Mesenchymal stem cell (in vitro differentiated cells and primary cell): ENCODE measurements around the gene VSIG10.
A peak's percentile ranks its signal among the peaks of the same experiment; 100 is the strongest.
"Not testable (repeated sequence)": the region's sequence is repeated elsewhere in the genome, so short reads cannot be mapped to it uniquely, and the experiment has no call there.

Experiments used
- DNase-seq: peaks from one replicate; pipeline ENCODE4 v3.0.0-alpha.2; 2013
- H2AFZ ChIP-seq: one replicate; pipeline ENCODE4 v1.6.1; 2013; ENCODE audit warnings: low read depth, mild to moderate bottlenecking, control low read depth, inconsistent platforms, low read length, moderate library complexity
- H2AK5ac ChIP-seq: 2 replicates; pipeline ENCODE4 v1.6.1; 2013; ENCODE audit warnings: low read length, moderate library complexity, mild to moderate bottlenecking, inconsistent platforms; ENCODE audit not compliant: severe bottlenecking
- H2BK120ac ChIP-seq: one replicate; pipeline ENCODE4 v1.6.1; 2013; ENCODE audit warnings: low read depth, mild to moderate bottlenecking, inconsistent platforms, low read length, moderate library complexity
- H2BK12ac ChIP-seq, 2 experiments: one replicate each; pipeline ENCODE4 v1.6.1; 2013; ENCODE audit warnings: inconsistent platforms in 2 of 2, low read length in 2 of 2, mild to moderate bottlenecking in 2 of 2, moderate library complexity in 2 of 2, control low read depth in 1 of 2
- H2BK15ac ChIP-seq: one replicate; pipeline ENCODE4 v1.6.1; 2013; ENCODE audit warnings: mild to moderate bottlenecking, low read depth, inconsistent platforms; ENCODE audit not compliant: poor library complexity, severe bottlenecking
- H2BK5ac ChIP-seq: 2 replicates; pipeline ENCODE4 v1.6.1; 2013; ENCODE audit warnings: low read depth, mild to moderate bottlenecking, low read length, control low read depth, inconsistent platforms; ENCODE audit not compliant: poor library complexity, severe bottlenecking
- H3K14ac ChIP-seq, 2 experiments: one replicate each; pipeline ENCODE4 v1.6.1; 2013; ENCODE audit warnings: inconsistent platforms in 2 of 2, low read length in 2 of 2, control low read depth in 1 of 2, mild to moderate bottlenecking in 1 of 2, moderate library complexity in 1 of 2
- H3K18ac ChIP-seq, 2 experiments: one replicate each; pipeline ENCODE4 v1.6.1; 2013; ENCODE audit warnings: inconsistent platforms in 2 of 2, low read length in 2 of 2, control low read depth in 1 of 2, low read depth in 1 of 2, mild to moderate bottlenecking in 1 of 2
- H3K23ac ChIP-seq, 2 experiments: one replicate each; pipeline ENCODE4 v1.6.1; 2013; ENCODE audit warnings: inconsistent platforms in 2 of 2, low read length in 2 of 2, mild to moderate bottlenecking in 2 of 2, moderate library complexity in 2 of 2, control low read depth in 1 of 2
- H3K27ac ChIP-seq: 2 replicates; pipeline ENCODE4 v1.5.1; 2013; ENCODE audit warnings: mild to moderate bottlenecking, moderate library complexity, low read length, control low read depth, inconsistent platforms; ENCODE audit not compliant: poor library complexity, severe bottlenecking
- H3K27me3 ChIP-seq, 2 experiments: 2 replicates each; pipeline versions ENCODE4 v1.6.1 to v1.7.0; 2013; ENCODE audit warnings: low read length in 2 of 2, mild to moderate bottlenecking in 2 of 2, moderate library complexity in 2 of 2, control low read depth in 1 of 2, inconsistent platforms in 1 of 2; ENCODE audit not compliant: control insufficient read depth in 1 of 2, insufficient read depth in 1 of 2
- H3K36me3 ChIP-seq, 2 experiments: 2 replicates each; pipeline versions ENCODE4 v1.6.1 to v1.7.0; 2013; ENCODE audit warnings: low read length in 2 of 2, control low read depth in 1 of 2, inconsistent platforms in 1 of 2, low read depth in 1 of 2, mild to moderate bottlenecking in 1 of 2; ENCODE audit not compliant: insufficient read depth in 2 of 2, control insufficient read depth in 1 of 2
- H3K4ac ChIP-seq, 2 experiments: one replicate each; pipeline ENCODE4 v1.6.1; 2013; ENCODE audit warnings: inconsistent platforms in 2 of 2, low read length in 2 of 2, mild to moderate bottlenecking in 2 of 2, moderate library complexity in 2 of 2, control low read depth in 1 of 2, low read depth in 1 of 2
- H3K4me1 ChIP-seq: 2 replicates; pipeline ENCODE4 v1.6.1; 2013; ENCODE audit warnings: low read depth, low read length, control low read depth; ENCODE audit not compliant: control insufficient read depth, insufficient read depth
- H3K4me2 ChIP-seq: 2 replicates; pipeline ENCODE4 v1.6.1; 2013; ENCODE audit warnings: low read length, mild to moderate bottlenecking, inconsistent platforms; ENCODE audit not compliant: poor library complexity, severe bottlenecking
- H3K4me3 ChIP-seq, 2 experiments: 2 replicates each; pipeline versions ENCODE4 v1.5.1 to v1.7.0; 2013; ENCODE audit warnings: low read length in 2 of 2, mild to moderate bottlenecking in 2 of 2, control low read depth in 1 of 2, low read depth in 1 of 2; ENCODE audit not compliant: insufficient read depth in 1 of 2
- H3K79me1 ChIP-seq: replicated peaks from 2 replicates; pipeline ENCODE4 v1.6.1; 2013; ENCODE audit warnings: mild to moderate bottlenecking, control low read depth, low read length, inconsistent platforms; ENCODE audit not compliant: poor library complexity, severe bottlenecking
- H3K9ac ChIP-seq: 2 replicates; pipeline ENCODE4 v1.7.0; 2013; ENCODE audit warnings: mild to moderate bottlenecking, low read length, moderate library complexity
- H3K9me3 ChIP-seq: 2 replicates; pipeline ENCODE4 v1.7.0; 2013; ENCODE audit warnings: mild to moderate bottlenecking, low read length; ENCODE audit not compliant: control insufficient read depth
- H4K8ac ChIP-seq: one replicate; pipeline ENCODE4 v1.6.1; 2013; ENCODE audit warnings: inconsistent platforms, mild to moderate bottlenecking, low read length, moderate library complexity
- H4K91ac ChIP-seq: one replicate; pipeline ENCODE4 v1.6.1; 2013; ENCODE audit warnings: mild to moderate bottlenecking, low read length, inconsistent platforms
- WGBS: methylation state at CpG from one replicate; pipeline ENCODE4 v1.1.7; 2013; ENCODE audit warnings: mixed read lengths; 5-methylcytosine and 5-hydroxymethylcytosine counted together

The VSIG10 gene

GRCh38 chr12:118137148-118137678, 33.4 kb upstream of the VSIG10 start:
- Histone ChIP-seq H3K18ac (no peak overlapping the region), H4K8ac (no peak overlapping the region), H3K27me3 (no peaks in the 10 kb centered on the region), H2BK120ac (no peak overlapping the region), H3K23ac (no peak overlapping the region), H2AK5ac (peak overlapping the region; percentile 16), H3K14ac (no peak overlapping the region), H3K36me3 (peaks cover 27 to 40% of the 10 kb centered on the region in 2 experiments), H3K27ac (no peak overlapping the region), H3K4me3 (peak overlapping the region; percentile 2 to 89), H3K4me2 (peak overlapping the region; percentile 64), H2BK12ac (no peak overlapping the region), H3K9ac (peak overlapping the region; percentile 99), H3K79me1 (peaks cover 12% of the 10 kb centered on the region), H2BK15ac (no peak overlapping the region), H4K91ac (no peak overlapping the region), H3K9me3 (no peaks in the 10 kb centered on the region), H3K4me1 (peaks cover 20% of the 10 kb centered on the region), H2BK5ac (no peak overlapping the region), H2AFZ (no peak overlapping the region), H3K4ac (no peak overlapping the region)
- WGBS = 80% methylated on average over 9 of the region's 10 CpGs
- DNase-seq = no peak

- Histone ChIP-seq H3K23ac (peak overlapping the region; percentile 83 to 96), H3K27me3 (no peaks in the 10 kb centered on the region), H2BK15ac (peak overlapping the region; percentile 65), H2AFZ (peak overlapping the region; percentile 99), H3K4me1 (peaks cover 24% of the 10 kb centered on the region), H3K79me1 (peaks cover 12% of the 10 kb centered on the region), H3K18ac (peak overlapping the region; percentile 23 to 91), H3K4ac (peak overlapping the region; percentile 77 to 94), H3K9ac (peak overlapping the region; percentile 99), H3K14ac (peak overlapping the region in 1 of 2 experiments; percentile 93), H3K27ac (peak overlapping the region; percentile 13), H4K91ac (no peak overlapping the region), H3K9me3 (no peaks in the 10 kb centered on the region), H2BK12ac (no peak overlapping the region), H3K4me2 (peak overlapping the region; percentile 64), H3K4me3 (peak overlapping the region; percentile 89 to 97), H2BK120ac (no peak overlapping the region), H2BK5ac (peak overlapping the region; percentile 61), H4K8ac (no peak overlapping the region), H2AK5ac (no peak overlapping the region), H3K36me3 (peaks cover 27 to 35% of the 10 kb centered on the region in 2 experiments)
- DNase-seq = peak; percentile 50
- WGBS = under 1% methylated on average over 26 of the region's 29 CpGs
Observed at GRCh38 chr12:118136559-118137003, 32.8 kb upstream of the VSIG10 start.

- Histone ChIP-seq H3K9ac (peak within 1 kb of the TSS; percentile 99), H3K4me3 (peak within 1 kb of the TSS; percentile 89 to 97), H2BK120ac (peak within 1 kb of the TSS; percentile 38), H3K18ac (peak within 1 kb of the TSS; percentile 87 to 95), H2BK12ac (peak within 1 kb of the TSS in 1 of 2 experiments; percentile 19), H4K91ac (peak within 1 kb of the TSS; percentile 82), H3K4me1 (peaks cover 25% of the 10 kb centered on the region), H2BK5ac (peak within 1 kb of the TSS; percentile 61), H2AFZ (peak within 1 kb of the TSS; percentile 99), H3K27me3 (no peaks in the 10 kb centered on the region), H3K79me1 (peaks cover 8% of the 10 kb centered on the region), H3K23ac (peak within 1 kb of the TSS; percentile 83 to 96), H3K14ac (peak within 1 kb of the TSS in 1 of 2 experiments; percentile 93), H2BK15ac (peak within 1 kb of the TSS; percentile 65), H3K27ac (peak within 1 kb of the TSS; percentile 13), H3K36me3 (peaks cover 21 to 29% of the 10 kb centered on the region in 2 experiments), H3K4me2 (peak within 1 kb of the TSS; percentile 64), H4K8ac (peak within 1 kb of the TSS; percentile 91), H3K9me3 (no peaks in the 10 kb centered on the region), H2AK5ac (no peak within 1 kb of the TSS), H3K4ac (peak within 1 kb of the TSS; percentile 77 to 94)
- 2% methylated on average over 63 of the region's 70 CpGs for WGBS
- DNase-seq = peak; percentile 93
Observed at GRCh38 chr12:118135788-118136558, 32.2 kb upstream of the VSIG10 start, which contains the start of gene PEBP1. PEBP1 (plus strand) TSS chr12:118136124; CDS start chr12:118136210, 86 bp downstream.

GRCh38 chr12:118129436-118129835, 25.6 kb upstream of the VSIG10 start:
- H3K27ac ChIP-seq, H4K91ac ChIP-seq, H2BK5ac ChIP-seq, H3K14ac ChIP-seq, H2BK15ac ChIP-seq, H3K4me3 ChIP-seq, H2AK5ac ChIP-seq, H3K23ac ChIP-seq, H3K9ac ChIP-seq, H3K4ac ChIP-seq, H3K9me3 ChIP-seq, H3K18ac ChIP-seq, DNase-seq, H4K8ac ChIP-seq, H3K4me1 ChIP-seq, H2AFZ ChIP-seq, H3K27me3 ChIP-seq, H3K4me2 ChIP-seq, H2BK120ac ChIP-seq, H2BK12ac ChIP-seq, H3K79me1 ChIP-seq, H3K36me3 ChIP-seq: not testable (repeated sequence)
- 95% methylated on average over 4 of the region's 5 CpGs for WGBS
